HCT116 (cell line): ENCODE data around the gene WAPL. TPM values are rescaled to one million over a fixed set of nuclear protein-coding genes. Genes with fewer than 3 reads are reported as not detected.

ENCODE experiments used
- ATAC-seq: fragments of 200-7000 bp; cut with Tn5 transposase; 2 replicates; pipeline ENCODE4 v1.9.1; 2020; ENCODE audit warnings: mild to moderate bottlenecking, moderate library complexity
- BruUV-seq: library from RNA; stranded (reverse); fragments of 400-500 nt; replicated peaks from 2 replicates; lab custom pipeline; 2021; lab: Mats Ljungman, UMichigan
- CTCF ChIA-PET: fragments of 300-600 bp; sonication (Branson Sonifier 250); formaldehyde crosslinking; loops from one replicate; lab custom pipeline; 2021; ENCODE audit warnings: antibody characterized with exemption; lab: Charles Lee
- POLR2A ChIA-PET: fragments of 300-600, 350-600 bp; sonication (Branson Sonifier 250); formaldehyde crosslinking; loops from one replicate; lab custom pipeline; 2021; ENCODE audit warnings: antibody characterized with exemption; lab: Charles Lee
- RAD21 ChIA-PET, 2 experiments: fragments of 300-600 bp; sonication (Branson Sonifier 250); formaldehyde crosslinking; loops; one replicate each; lab custom pipeline; 2023; ENCODE audit warnings: low total read pairs in 2 of 2; ENCODE audit not compliant: uncharacterized antibody in 2 of 2, unreplicated experiment in 2 of 2, low non-redundant PET in 1 of 2; lab: Charles Lee
- DNase-seq: peaks from one replicate; pipeline ENCODE4 v3.0.0-alpha.2; 2010; ENCODE audit warnings: low read depth, low spot score
- H2AFZ ChIP-seq: fragments of 200-600 bp; shearing (Covaris generic), sonication (generic); 2 replicates; pipeline ENCODE4 v1.6.1; 2017; ENCODE audit warnings: low read depth, mixed run types, mixed read lengths, antibody characterized with exemption, low read length; ENCODE audit not compliant: poor library complexity, severe bottlenecking
- H3K27ac ChIP-seq: 2 replicates; pipeline ENCODE4 v1.5.1; 2012; ENCODE audit warnings: low read depth, low read length
- H3K27me3 ChIP-seq: fragments of 200-600 bp; sonication (generic); 2 replicates; pipeline ENCODE4 v1.6.1; 2016; ENCODE audit warnings: mixed run types, low read length, mixed read lengths; ENCODE audit not compliant: insufficient read depth
- H3K36me3 ChIP-seq, 2 experiments: fragments of 200-500 bp in 1 of 2; fragments of 200-600 bp in 1 of 2; sonication (Bioruptor generic) in 1 of 2; sonication (generic) in 1 of 2; 2 replicates each; pipeline versions ENCODE4 v1.5.1 to v1.6.1; 2014 to 2016; ENCODE audit warnings: low read length in 2 of 2, inconsistent platforms in 1 of 2, mixed read lengths in 1 of 2, mixed run types in 1 of 2; ENCODE audit not compliant: insufficient read depth in 2 of 2, control insufficient read depth in 1 of 2
- H3K4me1 ChIP-seq, 2 experiments: fragments of 200-600 bp in 1 of 2; sonication (generic) in 1 of 2; 2 replicates each; pipeline versions ENCODE4 v1.5.1 to v1.6.1; 2012 to 2017; ENCODE audit warnings: low read length in 2 of 2, inconsistent platforms in 1 of 2, mild to moderate bottlenecking in 1 of 2, mixed read lengths in 1 of 2, mixed run types in 1 of 2, moderate library complexity in 1 of 2; ENCODE audit not compliant: insufficient read depth in 2 of 2, control insufficient read depth in 1 of 2
- H3K4me2 ChIP-seq: fragments of 200-600 bp; sonication (generic); 2 replicates; pipeline ENCODE4 v1.6.1; 2017; ENCODE audit warnings: mixed run types, low read length, mixed read lengths
- H3K4me3 ChIP-seq, 2 experiments: fragments of 200-600 bp in 1 of 2; sonication (generic) in 1 of 2; replicated peaks in 1 of 2; 2 replicates each; pipeline ENCODE4 v1.5.1; 2011 to 2016; ENCODE audit warnings: low read length in 2 of 2, control low read depth in 1 of 2, low read depth in 1 of 2, mild to moderate bottlenecking in 1 of 2, mixed read lengths in 1 of 2, mixed run types in 1 of 2
- H3K79me2 ChIP-seq: fragments of 200-600 bp; sonication (generic); 2 replicates; pipeline ENCODE4 v1.6.1; 2017; ENCODE audit warnings: mild to moderate bottlenecking, mixed run types, low read length, moderate library complexity, mixed read lengths; ENCODE audit not compliant: insufficient read depth
- H3K9ac ChIP-seq: fragments of 200-600 bp; sonication (generic); 2 replicates; pipeline ENCODE4 v1.6.1; 2016; ENCODE audit warnings: low read length, mixed read lengths
- H3K9me2 ChIP-seq: fragments of 200-600 bp; sonication (generic), shearing (Covaris generic); 2 replicates; pipeline ENCODE4 v1.6.1; 2017; ENCODE audit warnings: mixed run types, mild to moderate bottlenecking, moderate library complexity; ENCODE audit not compliant: insufficient read depth
- H3K9me3 ChIP-seq, 2 experiments: fragments of 200-500 bp in 1 of 2; fragments of 200-600 bp in 1 of 2; sonication (Bioruptor generic) in 1 of 2; sonication (generic) in 1 of 2; 2 replicates each; pipeline ENCODE4 v1.6.1; 2014 to 2017; ENCODE audit warnings: low read length in 2 of 2, mixed read lengths in 2 of 2, inconsistent platforms in 1 of 2, low read depth in 1 of 2, mild to moderate bottlenecking in 1 of 2, mixed run types in 1 of 2, moderate library complexity in 1 of 2; ENCODE audit not compliant: control insufficient read depth in 1 of 2, insufficient read depth in 1 of 2
- H4K20me1 ChIP-seq: fragments of 200-600 bp; sonication (generic), shearing (Covaris generic); 2 replicates; pipeline ENCODE4 v1.6.1; 2017; ENCODE audit warnings: mixed run types, mild to moderate bottlenecking, moderate library complexity; ENCODE audit not compliant: insufficient read depth
- CBX3 ChIP-seq: IDR thresholded peaks from 2 replicates; pipeline ENCODE4 v1.6.1; 2012; ENCODE audit warnings: low read depth
- CTCF ChIP-seq, 3 experiments: fragments of 200-600 bp in 1 of 3; sonication (generic) in 1 of 3; IDR thresholded peaks in 2 of 3; conservative IDR thresholded peaks in 1 of 3; 2 replicates each; pipeline ENCODE4 v1.5.1; 2012 to 2017; ENCODE audit warnings: low read depth in 2 of 3, low read length in 2 of 3, antibody characterized with exemption in 1 of 3, borderline replicate concordance in 1 of 3, control low read depth in 1 of 3, mild to moderate bottlenecking in 1 of 3, mixed read lengths in 1 of 3, mixed run types in 1 of 3, moderate library complexity in 1 of 3; ENCODE audit not compliant: insufficient read depth in 1 of 3
- EGR1 ChIP-seq: IDR thresholded peaks from 2 replicates; pipeline ENCODE4 v1.6.1; 2012; ENCODE audit warnings: low read depth
- EZH2phosphoT487 ChIP-seq: fragments of 200-600 bp; IDR thresholded peaks from 2 replicates; pipeline ENCODE4 v1.6.1; 2018; ENCODE audit warnings: antibody characterized with exemption, borderline replicate concordance
- FOSL1 ChIP-seq: IDR thresholded peaks from 2 replicates; pipeline ENCODE4 v1.6.1; 2012; ENCODE audit warnings: low read depth
- JUND ChIP-seq: IDR thresholded peaks from 2 replicates; pipeline ENCODE4 v1.6.1; 2012
- POLR2A ChIP-seq: IDR thresholded peaks from 2 replicates; pipeline ENCODE4 v1.7.0; 2011; ENCODE audit warnings: borderline replicate concordance; ENCODE audit not compliant: insufficient read depth, insufficient read length; ENCODE audit errors: extremely low read depth
- POLR2AphosphoS5 ChIP-seq: IDR thresholded peaks from 2 replicates; pipeline ENCODE4 v1.6.1; 2011; ENCODE audit warnings: mild to moderate bottlenecking, low read depth, low read length, moderate library complexity
- RAD21 ChIP-seq: IDR thresholded peaks from 2 replicates; pipeline ENCODE4 v1.6.1; 2012; ENCODE audit warnings: low read depth, mild to moderate bottlenecking
- SIN3A ChIP-seq: IDR thresholded peaks from 2 replicates; pipeline ENCODE4 v1.6.1; 2012; ENCODE audit warnings: low read depth
- SP1 ChIP-seq: IDR thresholded peaks from 2 replicates; pipeline ENCODE4 v1.6.1; 2012; ENCODE audit warnings: low read depth
- SRF ChIP-seq: IDR thresholded peaks from 2 replicates; pipeline ENCODE4 v1.6.1; 2012; ENCODE audit warnings: low read depth
- TCF7L2 ChIP-seq: IDR thresholded peaks from 2 replicates; pipeline ENCODE4 v1.7.0; 2011; ENCODE audit warnings: borderline replicate concordance, inconsistent platforms; ENCODE audit not compliant: insufficient read depth, insufficient read length; ENCODE audit errors: extremely low read depth
- YY1 ChIP-seq: IDR thresholded peaks from 2 replicates; pipeline ENCODE4 v1.6.1; 2011; ENCODE audit warnings: low read length, low read depth, moderate library complexity, mild to moderate bottlenecking; ENCODE audit not compliant: insufficient replicate concordance; ENCODE audit errors: extremely low read depth
- ZFX ChIP-seq: fragments of 450-650 bp; IDR thresholded peaks from 2 replicates; pipeline ENCODE4 v1.6.1; 2017
- ZNF274 ChIP-seq: fragments of 200-500 bp; sonication (Bioruptor generic); IDR thresholded peaks from 2 replicates; pipeline ENCODE4 v1.6.1; 2014; ENCODE audit warnings: mild to moderate bottlenecking, low read depth, low read length, inconsistent platforms
- intact Hi-C: fragments of 100-400 bp; cut with micrococcal nuclease; formaldehyde crosslinking; loops from 2 replicates; pipeline ENCODE4 v1.10.0; 2022
- total RNA-seq: library from RNA; stranded (reverse); gene quantifications from one replicate; pipeline ENCODE4 v1.2.1, GENCODE V29; 2021; ENCODE audit not compliant: unreplicated experiment
- TF ChIP-seq, protein P1 (sequence below): IDR thresholded peaks from 2 replicates; pipeline ENCODE4 v1.6.1; 2011; ENCODE audit warnings: mild to moderate bottlenecking, low read length, moderate library complexity; ENCODE audit not compliant: insufficient replicate concordance; ENCODE audit errors: extremely low read depth

Gene WAPL
- total RNA-seq, 1 experiment from 2014 or later = 37.5 TPM

DNA sequence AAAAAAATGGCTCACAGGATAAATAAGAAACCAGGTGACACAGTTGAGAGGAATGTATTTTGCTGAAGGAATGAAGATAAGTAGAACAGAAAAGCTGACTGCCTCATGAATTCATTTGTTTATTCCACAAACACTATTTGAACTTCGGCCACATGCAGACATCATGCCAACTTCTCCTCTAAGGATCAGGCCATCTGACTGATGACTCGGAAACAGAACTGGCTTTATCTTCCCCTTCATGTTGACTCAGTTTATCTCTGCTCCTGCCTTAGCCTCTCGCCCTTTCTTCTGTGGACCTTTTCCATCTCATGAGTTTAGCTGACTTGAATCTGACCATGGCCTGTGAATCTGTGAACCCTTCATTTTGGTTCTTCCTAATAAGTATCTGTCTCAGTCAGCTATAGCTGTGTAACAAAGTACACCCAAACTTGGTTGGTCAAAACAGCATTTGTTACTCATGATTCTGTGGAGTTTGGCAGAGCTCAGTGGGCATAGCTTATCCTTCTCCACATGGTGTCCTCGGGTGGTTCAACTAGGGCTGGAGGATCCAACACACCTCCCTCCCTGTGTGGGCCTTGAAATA, 111.0 kb downstream of the WAPL start:
- H3K4me1 ChIP-seq = peaks cover 0 to 8% of the 10 kb centered on the region in 2 experiments; a peak in 2 of 4 replicates
- RAD21 ChIA-PET = no interaction called here
- H3K4me2 ChIP-seq = no peak overlapping the region
- H3K27ac ChIP-seq = no peak overlapping the region
- peaks cover 0 to 6% of the 10 kb centered on the region in 2 experiments; a peak in 1 of 4 replicates for H3K9me3 ChIP-seq
- POLR2A ChIA-PET = no interaction called here
- BruUV-seq = no TSS peak
- H3K27me3 ChIP-seq = no peaks in the 10 kb centered on the region
- CTCF ChIA-PET = interaction anchor here (1.1 to 2.3 kb wide), 2 partner anchors 9 to 11 kb away, joined by 3 to 7 read pairs; no protein-coding TSS in a partner anchor
- DNase-seq (no peak), ATAC-seq (no peak)
- H3K9ac ChIP-seq = no peak overlapping the region
- no peak overlapping the region for H3K4me3 ChIP-seq
- TF ChIP-seq YY1 = no peak
- no peak for TF ChIP-seq EZH2phosphoT487
- no peak overlapping the region for H2AFZ ChIP-seq
- intact Hi-C loops = no loop called here
- H3K9me2 ChIP-seq = no peaks in the 10 kb centered on the region
- no peaks in the 10 kb centered on the region for H3K36me3 ChIP-seq
- no peaks in the 10 kb centered on the region for H3K79me2 ChIP-seq
- H4K20me1 ChIP-seq = no peaks in the 10 kb centered on the region

DNA sequence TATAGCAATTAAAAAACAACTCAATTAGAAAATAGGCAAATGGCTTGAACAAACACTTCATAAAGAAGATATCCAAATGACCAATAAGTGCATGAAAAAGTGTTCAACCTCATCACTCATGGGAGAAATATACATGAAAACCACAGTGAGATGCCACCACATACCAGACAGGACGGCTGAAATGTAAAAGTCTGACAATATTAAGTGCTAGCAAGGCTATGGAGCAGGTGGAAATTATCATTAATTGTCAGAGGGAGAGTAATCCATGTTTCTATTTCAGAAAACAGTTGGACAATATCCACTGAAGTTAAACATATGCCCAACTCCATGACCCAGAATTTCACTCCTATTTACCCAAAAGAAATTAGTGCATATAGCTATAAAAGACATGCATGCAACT, 112.4 kb downstream of the WAPL start:
- no peaks in the 10 kb centered on the region for H3K79me2 ChIP-seq
- TF ChIP-seq ZFX = no peak
- no peak for TF ChIP-seq FOSL1
- TF ChIP-seq POLR2AphosphoS5 = no peak
- no peak for TF ChIP-seq YY1
- TF ChIP-seq SP1 = no peak
- no peak for TF ChIP-seq POLR2A
- no peak for TF ChIP-seq EZH2phosphoT487
- TF ChIP-seq, protein P1, sequence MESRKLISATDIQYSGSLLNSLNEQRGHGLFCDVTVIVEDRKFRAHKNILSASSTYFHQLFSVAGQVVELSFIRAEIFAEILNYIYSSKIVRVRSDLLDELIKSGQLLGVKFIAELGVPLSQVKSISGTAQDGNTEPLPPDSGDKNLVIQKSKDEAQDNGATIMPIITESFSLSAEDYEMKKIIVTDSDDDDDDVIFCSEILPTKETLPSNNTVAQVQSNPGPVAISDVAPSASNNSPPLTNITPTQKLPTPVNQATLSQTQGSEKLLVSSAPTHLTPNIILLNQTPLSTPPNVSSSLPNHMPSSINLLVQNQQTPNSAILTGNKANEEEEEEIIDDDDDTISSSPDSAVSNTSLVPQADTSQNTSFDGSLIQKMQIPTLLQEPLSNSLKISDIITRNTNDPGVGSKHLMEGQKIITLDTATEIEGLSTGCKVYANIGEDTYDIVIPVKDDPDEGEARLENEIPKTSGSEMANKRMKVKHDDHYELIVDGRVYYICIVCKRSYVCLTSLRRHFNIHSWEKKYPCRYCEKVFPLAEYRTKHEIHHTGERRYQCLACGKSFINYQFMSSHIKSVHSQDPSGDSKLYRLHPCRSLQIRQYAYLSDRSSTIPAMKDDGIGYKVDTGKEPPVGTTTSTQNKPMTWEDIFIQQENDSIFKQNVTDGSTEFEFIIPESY = no peak
- no peak for TF ChIP-seq ZNF274
- TF ChIP-seq SRF = no peak
- no peak for TF ChIP-seq RAD21
- no peak for TF ChIP-seq CTCF (IDR thresholded peaks at IDR 0.05 in 2 of 3, conservative IDR thresholded peaks at IDR 0.05 in 1 of 3; ENCODE audit: borderline replicate concordance in 1 of 3, insufficient read depth in 1 of 3, low read depth in 2 of 3, low read length in 2 of 3)
- TF ChIP-seq JUND = no peak
- no peak for TF ChIP-seq CBX3
- no peak for TF ChIP-seq EGR1
- no peak for TF ChIP-seq TCF7L2
- TF ChIP-seq SIN3A = no peak

More for the DNA sequence above, 112.4 kb downstream of the WAPL start:
- ChIA-PET RAD21 (no interaction called here), CTCF (no interaction called here), POLR2A (no interaction called here)
- intact Hi-C loops = no loop called here
- Histone ChIP-seq H3K27ac (no peak overlapping the region), H3K9me2 (no peaks in the 10 kb centered on the region), H3K9me3 (peaks cover 0 to 6% of the 10 kb centered on the region in 2 experiments; a peak in 1 of 4 replicates), H3K27me3 (no peaks in the 10 kb centered on the region), H4K20me1 (no peaks in the 10 kb centered on the region), H3K9ac (no peak overlapping the region), H3K4me3 (no peak overlapping the region), H3K4me1 (peaks cover 0 to 8% of the 10 kb centered on the region in 2 experiments; a peak in 2 of 4 replicates), H3K4me2 (no peak overlapping the region), H3K36me3 (no peaks in the 10 kb centered on the region), H2AFZ (no peak overlapping the region)
- DNase-seq = no peak
- no TSS peak for BruUV-seq
- ATAC-seq = no peak
